Endodermal cell (in vitro differentiated cells): ENCODE measurements around the gene KLHL25. TPM values are rescaled to one million over a fixed set of nuclear protein-coding genes. Genes with fewer than 3 reads are reported as not detected.

Experiments
- DNase-seq: peaks from one replicate; pipeline ENCODE4 v3.0.0-alpha.2; 2017
- H3K27ac ChIP-seq: 2 replicates; pipeline ENCODE4 v1.5.1; 2013; ENCODE audit warnings: mild to moderate bottlenecking, low read depth, low read length, moderate library complexity
- H3K27me3 ChIP-seq: 2 replicates; pipeline ENCODE4 v1.6.1; 2013; ENCODE audit warnings: mild to moderate bottlenecking, low read length, moderate library complexity; ENCODE audit not compliant: insufficient read depth, control insufficient read depth, poor library complexity, severe bottlenecking
- H3K36me3 ChIP-seq: 2 replicates; pipeline ENCODE4 v1.7.0; 2013; ENCODE audit warnings: mild to moderate bottlenecking, low read length, moderate library complexity; ENCODE audit not compliant: control insufficient read depth, insufficient read depth
- H3K4me1 ChIP-seq: one replicate; pipeline ENCODE4 v1.7.0; 2013; ENCODE audit warnings: low read length; ENCODE audit not compliant: control insufficient read depth, insufficient read depth
- H3K4me3 ChIP-seq: 2 replicates; pipeline ENCODE4 v1.5.1; 2013; ENCODE audit warnings: mild to moderate bottlenecking, low read length, moderate library complexity
- H3K9ac ChIP-seq: 2 replicates; pipeline ENCODE4 v1.6.1; 2013; ENCODE audit warnings: mild to moderate bottlenecking, low read length, moderate library complexity; ENCODE audit not compliant: poor library complexity, severe bottlenecking; ENCODE audit errors: extremely low read depth
- H3K9me3 ChIP-seq: 2 replicates; pipeline ENCODE4 v1.6.1; 2013; ENCODE audit warnings: mild to moderate bottlenecking, low read length, moderate library complexity; ENCODE audit not compliant: control insufficient read depth
- H3K27ac Mint-ChIP-seq: 2 replicates; pipeline ENCODE4 v1.8.0; 2020; ENCODE audit warnings: mixed read lengths
- H3K27me3 Mint-ChIP-seq: 2 replicates; pipeline ENCODE4 v1.8.0; 2021; ENCODE audit warnings: mild to moderate bottlenecking, mixed read lengths; ENCODE audit not compliant: insufficient read depth
- H3K36me3 Mint-ChIP-seq: 2 replicates; pipeline ENCODE4 v1.8.0; 2020; ENCODE audit warnings: low read depth, mixed read lengths
- H3K4me1 Mint-ChIP-seq: 2 replicates; pipeline ENCODE4 v1.8.0; 2020; ENCODE audit warnings: mixed read lengths
- H3K4me3 Mint-ChIP-seq: 2 replicates; pipeline ENCODE4 v1.8.0; 2020; ENCODE audit warnings: mild to moderate bottlenecking, moderate library complexity, mixed read lengths
- H3K9me3 Mint-ChIP-seq: 2 replicates; pipeline ENCODE4 v1.8.0; 2020; ENCODE audit warnings: mild to moderate bottlenecking, mixed read lengths
- CTCF ChIP-seq: fragments of 200-600 bp; sonication (generic); conservative IDR thresholded peaks from 2 replicates; pipeline ENCODE4 v1.5.0; 2021; ENCODE audit warnings: antibody characterized with exemption, mild to moderate bottlenecking
- WGBS, 2 experiments: methylation state at CpG; one replicate each; pipeline versions ENCODE4 v1.1.5 to v1.1.7; 2013; ENCODE audit warnings: missing lambda C conversion rate in 2 of 2, mixed read lengths in 1 of 2; ENCODE audit not compliant: insufficient coverage in 1 of 2, insufficient read length in 1 of 2; 5-methylcytosine and 5-hydroxymethylcytosine counted together
- total RNA-seq, 2 donors: library from RNA; stranded (reverse); fragmentation: NEBNext Ultra II Directional in 1 of 2; extraction: Animal tissue kit (Norgen Biotek cat#: 25700) in 1 of 2; gene quantifications; 2 replicates in 1 of 2; 3 replicates in 1 of 2; pipeline ENCODE4 v1.2.1, GENCODE V29; 2021

The KLHL25 gene
- total RNA-seq, 2 donors from 2014 or later, result 13.3 TPM

GRCh38 chr15:85813234-85813633 is 18.5 kb upstream of the KLHL25 start:
- Mint-ChIP-seq H3K4me3 (no peak overlapping the region), H3K27ac (no peak overlapping the region), H3K36me3 (no peaks in the 10 kb centered on the region), H3K27me3 (no peaks in the 10 kb centered on the region), H3K9me3 (no peaks in the 10 kb centered on the region), H3K4me1 (no peaks in the 10 kb centered on the region)
- Histone ChIP-seq H3K4me3 (no peak overlapping the region), H3K27me3 (no peaks in the 10 kb centered on the region), H3K36me3 (no peaks in the 10 kb centered on the region), H3K9me3 (no peaks in the 10 kb centered on the region), H3K9ac (no peak overlapping the region), H3K4me1 (no peaks in the 10 kb centered on the region), H3K27ac (no peak overlapping the region)
- DNase-seq, result no peak
- no peak for TF ChIP-seq CTCF

GRCh38 chr15:85810075-85810474 is 15.3 kb upstream of the KLHL25 start:
- whole genome bisulfite sequencing, 2 experiments, result 89 to 100% methylated on average over 1 to 3 of the region's 3 CpGs
- H3K4me1 Mint-ChIP-seq, result no peaks in the 10 kb centered on the region

DNA sequence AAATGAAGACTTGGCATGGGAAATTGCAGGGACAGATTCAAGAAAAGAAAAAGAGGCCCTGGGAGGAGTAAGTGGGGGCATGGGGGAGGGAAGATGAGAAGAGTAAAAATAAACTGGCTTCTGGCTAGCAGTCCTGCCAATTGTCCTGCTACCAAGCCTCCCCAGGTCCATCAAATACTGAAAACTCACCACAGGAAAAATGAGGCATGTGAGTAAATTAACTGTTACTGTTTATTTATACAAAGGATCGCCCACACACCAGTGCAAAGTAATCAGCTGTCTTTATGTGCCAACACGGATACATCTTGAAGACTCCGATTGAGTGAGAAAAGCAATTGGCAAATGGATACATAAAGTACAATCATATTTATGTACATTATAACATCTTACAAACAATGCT is 10.7 kb upstream of the KLHL25 start:
- H3K9ac ChIP-seq, result no peak overlapping the region
- no peak overlapping the region for H3K4me3 ChIP-seq
- H3K4me1 ChIP-seq, result no peaks in the 10 kb centered on the region
- H3K27me3 ChIP-seq, result no peaks in the 10 kb centered on the region
- H3K36me3 Mint-ChIP-seq, result no peaks in the 10 kb centered on the region
- no peaks in the 10 kb centered on the region for H3K36me3 ChIP-seq
- no peaks in the 10 kb centered on the region for H3K9me3 ChIP-seq
- no peak for DNase-seq
- H3K27ac Mint-ChIP-seq, result no peak overlapping the region
- WGBS, 2 experiments, result 62% methylated on average over 3 of the region's 3 CpGs; no CpG with 5 or more reads in 1 of the 2 experiments
- no peaks in the 10 kb centered on the region for H3K27me3 Mint-ChIP-seq
- no peak overlapping the region for H3K4me3 Mint-ChIP-seq
- H3K27ac ChIP-seq, result no peak overlapping the region
- no peaks in the 10 kb centered on the region for H3K4me1 Mint-ChIP-seq
- TF ChIP-seq CTCF, result no peak
- peaks cover 8% of the 10 kb centered on the region for H3K9me3 Mint-ChIP-seq

More at GRCh38 chr15:85810075-85810474, 15.3 kb upstream of the KLHL25 start:
- Mint-ChIP-seq H3K27me3 (no peaks in the 10 kb centered on the region), H3K36me3 (no peaks in the 10 kb centered on the region), H3K27ac (no peak overlapping the region), H3K4me3 (no peak overlapping the region), H3K9me3 (no peaks in the 10 kb centered on the region)
- Histone ChIP-seq H3K27ac (no peak overlapping the region), H3K36me3 (no peaks in the 10 kb centered on the region), H3K9ac (no peak overlapping the region), H3K9me3 (no peaks in the 10 kb centered on the region), H3K27me3 (no peaks in the 10 kb centered on the region), H3K4me3 (no peak overlapping the region), H3K4me1 (no peaks in the 10 kb centered on the region)
- peak; percentile 6 for DNase-seq
- no peak for TF ChIP-seq CTCF
